CD4-positive, alpha-beta T cell treated with Interleukin-15 for 4 hours (primary cell): Measurements from ENCODE around the gene HBQ1.
"Not testable (repeated sequence)": the region's sequence is repeated elsewhere in the genome, so short reads cannot be mapped to it uniquely, and the experiment has no call there.

Experiments used
- DNase-seq: peaks from one replicate; pipeline ENCODE4 v3.0.0-alpha.2; 2020; ENCODE audit warnings: low spot score

The HBQ1 gene

DNA sequence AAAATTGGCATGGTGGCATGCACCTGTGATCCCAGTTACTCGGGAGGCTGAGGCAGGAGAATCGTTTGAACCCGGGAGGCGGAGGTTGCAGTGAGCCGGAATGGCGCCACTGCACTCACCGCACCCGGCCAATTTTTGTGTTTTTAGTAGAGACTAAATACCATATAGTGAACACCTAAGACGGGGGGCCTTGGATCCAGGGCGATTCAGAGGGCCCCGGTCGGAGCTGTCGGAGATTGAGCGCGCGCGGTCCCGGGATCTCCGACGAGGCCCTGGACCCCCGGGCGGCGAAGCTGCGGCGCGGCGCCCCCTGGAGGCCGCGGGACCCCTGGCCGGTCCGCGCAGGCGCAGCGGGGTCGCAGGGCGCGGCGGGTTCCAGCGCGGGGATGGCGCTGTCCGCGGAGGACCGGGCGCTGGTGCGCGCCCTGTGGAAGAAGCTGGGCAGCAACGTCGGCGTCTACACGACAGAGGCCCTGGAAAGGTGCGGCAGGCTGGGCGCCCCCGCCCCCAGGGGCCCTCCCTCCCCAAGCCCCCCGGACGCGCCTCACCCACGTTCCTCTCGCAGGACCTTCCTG, at the start of gene HBQ1:
TSS of gene HBQ1 (plus strand) at position 359 of the 575 bp plus-strand sequence. CDS start at position 387, 28 bp downstream.
- no peak for DNase-seq

DNA sequence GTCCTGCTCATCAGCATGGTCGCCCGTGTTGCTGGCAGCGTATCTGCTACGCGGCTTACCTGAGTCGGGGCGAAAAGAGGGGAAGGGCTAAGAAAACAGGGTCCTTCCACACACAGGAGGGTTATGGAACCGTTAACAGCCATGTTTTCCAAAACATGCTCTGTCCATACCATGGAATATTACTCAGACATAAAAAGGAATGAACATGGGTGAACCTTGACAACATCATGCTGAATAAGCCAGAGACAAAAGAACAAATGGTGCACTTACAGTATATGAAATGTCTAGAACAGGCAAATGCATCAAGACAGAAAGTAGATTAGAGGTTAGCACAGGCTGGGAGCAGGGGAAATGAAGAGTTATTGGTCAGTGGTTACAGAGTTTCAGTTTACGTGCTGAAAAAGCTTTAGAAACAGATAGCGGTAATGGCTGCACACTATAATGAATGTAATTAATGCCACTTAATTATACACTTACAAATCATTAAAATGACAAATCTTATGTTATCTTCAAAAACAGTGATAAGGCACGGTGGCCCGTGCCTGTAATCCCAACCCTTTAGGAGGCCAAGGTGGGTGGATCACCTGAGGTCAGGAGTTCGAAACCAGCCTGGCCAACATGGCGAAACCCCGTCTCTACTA, 49.6 kb upstream of the HBQ1 start:
- DNase-seq = no peak

DNA sequence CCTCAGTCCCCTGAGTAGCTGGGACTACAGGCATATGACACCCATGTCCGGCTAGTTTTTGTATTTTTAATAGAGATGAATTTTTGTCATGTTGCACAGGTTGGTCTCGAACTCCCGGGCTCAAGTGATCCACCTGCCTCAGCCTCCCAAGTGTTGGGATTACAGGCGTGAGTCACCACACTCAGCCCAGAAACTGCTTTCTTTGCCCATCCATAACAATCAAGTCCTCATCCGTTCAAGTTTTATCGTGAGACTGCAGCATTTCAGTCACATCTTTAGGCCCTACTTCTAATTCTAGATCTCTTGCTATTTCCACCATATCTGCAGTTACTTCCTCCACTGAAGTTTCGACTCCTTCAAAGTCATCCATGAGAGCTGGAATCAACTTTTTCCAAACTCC, 48.1 kb upstream of the HBQ1 start:
- no peak for DNase-seq

DNA sequence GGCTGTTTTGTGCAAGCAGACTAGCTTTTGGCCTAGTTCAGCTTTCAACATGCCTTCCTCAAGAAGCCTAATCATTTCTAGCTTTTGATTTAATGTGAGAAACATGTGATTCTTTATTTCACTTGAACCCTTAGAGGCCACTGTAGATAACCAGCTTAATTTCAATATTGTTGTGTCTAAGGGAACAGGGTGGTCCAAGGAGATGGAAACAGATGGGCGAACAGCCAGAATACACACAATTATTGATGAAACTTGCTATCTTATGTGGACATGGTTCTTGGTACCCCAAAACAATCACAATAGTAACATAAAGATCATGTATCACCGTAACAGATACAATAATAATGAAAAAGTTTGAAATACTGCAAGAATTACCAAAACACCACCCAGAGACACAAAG, 46.5 kb upstream of the HBQ1 start:
- DNase-seq = no peak

DNA sequence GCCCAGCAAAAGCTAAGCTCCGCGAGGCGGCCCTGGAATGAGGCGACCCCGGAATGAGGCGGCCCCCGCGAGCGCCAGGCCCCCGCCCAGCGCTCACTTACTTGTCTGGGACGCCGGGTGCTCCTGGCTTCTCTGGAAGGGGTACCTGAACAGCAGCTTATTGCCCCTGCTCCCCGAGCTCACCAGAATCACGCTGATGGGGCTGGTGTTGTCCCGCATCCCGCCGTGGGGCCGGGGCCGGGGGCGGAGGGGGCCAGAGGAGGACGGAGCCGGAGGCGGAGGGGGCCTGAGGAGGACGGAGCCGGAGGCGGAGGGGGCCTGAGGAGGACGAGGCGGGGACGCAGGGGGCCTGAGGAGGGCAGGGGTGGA, 42.2 kb upstream of the HBQ1 start:
- DNase-seq = no peak

DNA sequence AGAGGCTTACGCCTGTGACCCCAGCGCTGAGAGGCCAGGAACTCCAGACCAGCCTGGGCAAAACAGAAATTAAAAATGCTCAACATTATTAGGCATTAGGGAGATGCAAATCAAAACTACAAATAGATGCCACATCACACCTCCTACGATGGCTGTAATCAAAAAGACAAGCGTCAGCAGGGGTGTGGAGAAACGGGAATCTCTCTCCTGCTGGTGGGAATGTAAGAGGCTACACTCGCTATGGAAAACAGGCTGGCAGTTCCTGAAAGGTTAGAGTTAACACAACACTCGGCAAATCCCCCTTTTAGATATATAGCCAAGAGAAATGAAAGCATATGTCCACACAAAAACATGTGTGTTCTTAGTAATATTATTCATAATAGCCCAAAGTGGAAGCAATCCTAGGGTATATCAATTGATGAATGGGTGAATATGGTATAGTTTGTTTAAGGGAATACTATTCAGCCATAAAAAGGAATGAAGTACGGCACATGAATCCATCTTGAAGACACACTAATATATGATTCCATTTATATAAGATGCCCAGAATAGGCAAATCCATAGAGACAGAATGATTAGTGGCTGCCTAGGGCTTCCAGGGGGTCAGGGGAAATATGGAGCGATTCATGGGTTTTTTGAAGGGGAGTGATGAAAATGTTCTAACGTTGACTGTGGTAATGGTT, 39.9 kb upstream of the HBQ1 start:
- DNase-seq = no peak

DNA sequence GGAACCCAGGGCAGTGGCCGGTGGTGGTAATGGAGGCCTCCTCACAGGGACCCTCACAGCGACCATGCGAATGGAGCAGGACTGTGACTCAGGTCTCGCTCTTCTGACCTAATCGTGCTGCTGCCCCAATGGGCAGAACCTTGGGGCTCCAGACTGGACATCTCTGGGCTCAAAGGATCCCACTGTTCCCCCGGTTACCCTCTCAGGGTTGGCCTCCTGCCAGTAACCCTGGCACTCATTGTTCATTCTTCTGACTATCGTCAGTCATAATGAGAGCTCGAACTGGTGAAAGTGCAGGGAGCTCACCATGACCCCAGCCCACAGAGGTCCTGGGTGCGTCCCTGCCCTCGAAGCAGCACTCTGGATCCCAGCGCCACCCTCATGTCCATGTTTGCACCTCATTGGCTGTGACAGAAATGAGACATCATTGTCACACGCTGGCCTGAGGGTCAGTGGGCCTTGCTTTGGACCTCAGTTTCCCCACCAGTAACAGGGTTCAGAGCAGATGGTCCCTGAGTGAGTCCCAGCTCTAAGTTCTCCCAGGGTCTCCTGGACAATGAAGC, 37.8 kb upstream of the HBQ1 start:
- DNase-seq = no peak

DNA sequence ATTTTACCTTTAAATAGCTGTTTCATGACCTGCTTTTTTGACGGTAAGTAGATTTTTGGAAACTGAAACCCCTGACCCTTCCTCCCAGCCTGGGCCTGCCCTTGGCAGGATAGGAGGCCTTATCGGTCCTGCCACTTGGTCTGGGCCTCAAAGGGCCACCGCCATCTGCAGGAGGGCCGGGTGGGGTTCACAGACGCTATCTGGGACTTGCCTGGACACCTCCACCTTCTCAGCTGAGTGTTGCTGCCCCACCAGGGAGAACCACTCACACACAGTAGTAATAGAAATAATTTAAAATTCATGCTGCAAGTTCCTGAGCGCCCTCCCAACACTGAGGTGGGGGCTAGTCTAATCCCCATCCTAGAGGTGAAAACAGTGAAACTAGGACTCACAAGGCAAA, 37.2 kb upstream of the HBQ1 start:
- DNase-seq = no peak

DNA sequence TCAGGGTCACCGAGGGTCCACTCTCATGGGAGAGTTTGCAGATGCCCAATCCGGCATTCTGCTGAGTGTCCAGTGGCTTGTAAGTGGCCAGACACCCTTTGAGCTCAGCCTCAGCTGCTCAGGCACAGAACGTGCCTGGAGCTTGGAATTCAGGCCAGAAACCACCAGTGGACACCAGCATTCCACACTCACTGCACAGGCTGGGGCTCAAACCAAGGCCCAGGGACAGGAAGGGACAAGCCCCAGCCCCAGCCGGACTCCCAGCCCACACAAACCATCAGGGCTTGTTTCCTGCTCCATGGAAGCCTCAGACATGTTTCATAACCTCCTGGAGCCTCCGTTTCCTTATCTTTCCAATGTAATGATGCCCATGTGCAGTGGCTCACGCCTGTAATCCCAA, 36.8 kb upstream of the HBQ1 start:
- DNase-seq = no peak

DNA sequence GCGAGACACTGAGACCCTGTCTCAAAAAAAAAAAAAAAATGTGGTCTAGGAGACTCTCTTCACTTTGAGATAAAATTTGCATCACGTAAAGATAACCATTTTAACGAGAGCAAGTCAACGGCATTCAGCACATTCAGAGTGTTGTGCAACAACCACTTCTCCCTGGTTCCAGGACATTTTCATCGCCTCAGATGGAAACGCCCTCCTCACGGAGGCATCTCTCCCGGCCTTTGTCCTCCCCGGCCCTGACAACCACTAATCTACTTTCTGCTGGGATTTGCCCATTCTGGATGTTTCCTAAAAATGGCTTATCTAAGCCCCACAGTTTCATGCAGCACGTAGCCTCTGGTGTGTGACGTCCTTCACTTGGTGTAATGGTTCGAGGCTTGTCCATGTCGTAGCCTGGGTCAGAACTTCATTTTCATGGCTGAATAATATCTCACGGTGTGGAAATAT, 35.4 kb upstream of the HBQ1 start:
- DNase-seq = no peak

DNA sequence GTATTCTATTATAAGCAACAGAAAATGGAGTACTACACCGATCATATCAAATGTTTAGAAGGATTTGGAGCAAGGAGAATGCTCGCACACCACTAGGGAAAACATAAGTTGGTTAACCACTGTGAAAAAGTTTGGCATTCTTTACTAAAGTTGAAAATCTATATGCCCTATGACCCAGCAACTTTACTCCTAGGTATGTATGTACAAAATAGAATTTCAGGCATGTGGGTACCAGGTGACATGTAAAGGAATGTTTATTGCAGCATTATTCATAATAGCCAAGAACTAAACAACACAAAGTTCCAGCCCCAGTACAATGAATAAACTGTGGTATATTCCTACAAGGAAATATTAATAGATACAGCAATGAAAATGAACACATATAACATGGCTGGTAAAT, 33.6 kb upstream of the HBQ1 start:
- no peak for DNase-seq

DNA sequence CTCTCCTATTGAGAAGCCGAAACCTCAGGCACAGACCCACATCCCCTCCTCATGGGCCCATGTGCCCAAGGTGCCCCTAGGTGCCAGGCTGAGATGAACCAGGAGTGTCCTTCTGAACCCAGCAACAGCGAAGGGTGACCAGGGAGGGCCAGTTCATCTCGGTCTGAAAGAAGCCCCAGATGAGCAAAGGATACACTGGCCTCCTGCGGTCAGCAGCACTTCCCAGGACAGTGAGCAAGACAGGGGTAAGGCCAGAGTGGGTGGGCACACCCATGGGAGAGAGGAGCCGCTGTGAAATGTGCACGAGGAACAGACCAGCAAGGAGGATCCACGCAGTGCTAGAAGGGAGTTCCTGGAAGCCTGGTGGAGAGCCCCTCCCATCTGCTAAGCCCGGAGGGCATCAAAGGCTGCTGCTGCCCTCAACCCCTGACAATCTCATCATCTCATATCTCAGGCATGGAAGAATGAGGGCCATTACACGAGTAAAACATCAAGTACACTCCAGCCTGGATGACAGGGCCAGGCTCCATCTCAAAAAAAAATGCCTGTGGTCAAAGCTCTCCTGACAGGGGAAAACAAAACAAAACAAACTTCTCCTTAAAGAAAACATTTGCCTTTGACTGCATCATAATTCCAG, 31.1 kb upstream of the HBQ1 start:
- DNase-seq = no peak

DNA sequence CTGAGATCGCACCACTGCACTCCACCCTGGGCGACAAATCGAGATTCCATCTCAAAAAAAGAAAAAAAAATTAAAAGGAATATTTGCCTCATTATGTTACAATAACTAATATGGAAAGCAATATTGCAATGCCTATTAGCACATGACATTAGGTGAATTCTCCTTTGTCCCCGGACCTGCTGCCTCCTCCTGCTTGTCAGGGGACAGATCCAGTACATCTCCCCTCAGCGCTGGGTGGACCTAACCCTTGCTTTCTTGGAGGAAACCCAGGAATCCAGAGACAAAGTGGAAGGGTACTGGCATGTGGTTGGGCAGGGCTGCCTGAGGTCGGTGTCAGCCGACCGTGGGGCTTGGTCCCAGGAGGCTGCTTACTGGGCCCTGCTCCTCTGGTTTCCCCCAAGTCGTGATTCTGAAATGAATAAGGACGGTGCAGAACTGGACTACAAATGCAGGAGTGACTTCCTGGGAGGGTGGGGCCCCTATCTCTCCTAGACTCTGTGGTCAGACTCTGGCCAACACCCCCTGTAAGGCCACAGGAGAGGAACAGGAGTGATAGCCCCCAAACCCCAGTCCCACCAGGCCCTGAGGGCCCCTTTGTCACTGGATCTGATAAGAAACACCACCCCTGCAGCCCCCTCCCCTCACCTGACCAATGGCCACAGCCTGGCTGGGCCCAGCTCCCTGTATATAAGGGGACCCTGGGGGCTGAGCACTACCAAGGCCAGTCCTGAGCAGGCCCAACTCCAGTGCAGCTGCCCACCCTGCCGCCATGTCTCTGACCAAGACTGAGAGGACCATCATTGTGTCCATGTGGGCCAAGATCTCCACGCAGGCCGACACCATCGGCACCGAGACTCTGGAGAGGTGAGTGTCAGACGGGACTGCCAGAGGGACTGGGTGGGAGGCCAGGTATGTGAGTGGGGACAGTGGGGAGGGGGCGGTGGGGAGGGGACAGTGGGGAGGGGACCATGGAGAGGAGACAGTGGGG, 27.8 kb upstream of the HBQ1 start, which contains the start of gene HBZ:
TSS of gene HBZ (plus strand) at position 504 of the 988 bp plus-strand sequence. CDS start at position 770, 266 bp downstream.
- no peak for DNase-seq

DNA sequence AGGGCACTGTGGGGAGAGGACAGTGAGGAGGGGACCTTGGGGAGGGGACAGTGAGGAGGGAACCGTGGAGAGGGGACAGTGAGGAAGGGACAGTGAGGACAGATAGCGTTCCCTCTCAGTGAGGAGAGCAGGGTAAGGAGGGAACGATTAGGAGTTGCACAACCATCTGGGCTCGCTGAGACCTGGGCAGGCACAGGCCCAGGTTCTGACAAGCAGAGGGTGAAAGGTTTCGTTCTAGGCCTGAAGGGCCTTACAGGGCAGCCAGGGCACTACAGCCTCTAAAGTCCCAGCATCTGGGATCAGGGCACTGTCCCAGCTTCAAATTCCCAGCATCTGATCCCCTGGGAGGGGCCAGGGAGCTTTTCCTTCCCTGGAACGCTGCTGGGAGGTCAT, 27.1 kb upstream of the HBQ1 start:
- not testable (repeated sequence) for DNase-seq

DNA sequence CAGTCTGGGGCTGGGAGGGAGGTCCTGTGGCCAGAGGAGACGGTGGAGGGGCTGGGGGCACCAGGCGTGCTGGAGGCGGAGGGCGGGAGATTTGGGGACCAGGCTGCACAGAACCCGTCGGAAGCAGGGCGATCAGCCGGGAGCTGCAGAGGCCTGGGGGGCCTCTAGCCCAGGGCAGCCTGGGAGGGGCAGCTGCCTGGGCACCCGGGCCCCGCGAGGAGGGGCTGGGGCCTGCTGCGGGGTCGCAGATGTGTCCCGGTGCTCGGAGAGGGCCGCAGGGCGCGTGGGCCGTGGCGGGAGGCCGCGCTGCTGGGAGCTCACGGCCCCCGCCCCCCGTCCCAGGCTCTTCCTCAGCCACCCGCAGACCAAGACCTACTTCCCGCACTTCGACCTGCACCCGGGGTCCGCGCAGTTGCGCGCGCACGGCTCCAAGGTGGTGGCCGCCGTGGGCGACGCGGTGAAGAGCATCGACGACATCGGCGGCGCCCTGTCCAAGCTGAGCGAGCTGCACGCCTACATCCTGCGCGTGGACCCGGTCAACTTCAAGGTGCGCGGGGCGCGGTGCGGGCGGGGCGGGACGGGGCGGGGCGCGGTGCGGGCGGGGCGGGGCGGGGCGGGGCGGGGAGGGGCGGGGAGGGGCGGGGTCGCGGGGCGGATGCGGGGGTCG, 26.6 kb upstream of the HBQ1 start:
- DNase-seq = not testable (repeated sequence)

DNA sequence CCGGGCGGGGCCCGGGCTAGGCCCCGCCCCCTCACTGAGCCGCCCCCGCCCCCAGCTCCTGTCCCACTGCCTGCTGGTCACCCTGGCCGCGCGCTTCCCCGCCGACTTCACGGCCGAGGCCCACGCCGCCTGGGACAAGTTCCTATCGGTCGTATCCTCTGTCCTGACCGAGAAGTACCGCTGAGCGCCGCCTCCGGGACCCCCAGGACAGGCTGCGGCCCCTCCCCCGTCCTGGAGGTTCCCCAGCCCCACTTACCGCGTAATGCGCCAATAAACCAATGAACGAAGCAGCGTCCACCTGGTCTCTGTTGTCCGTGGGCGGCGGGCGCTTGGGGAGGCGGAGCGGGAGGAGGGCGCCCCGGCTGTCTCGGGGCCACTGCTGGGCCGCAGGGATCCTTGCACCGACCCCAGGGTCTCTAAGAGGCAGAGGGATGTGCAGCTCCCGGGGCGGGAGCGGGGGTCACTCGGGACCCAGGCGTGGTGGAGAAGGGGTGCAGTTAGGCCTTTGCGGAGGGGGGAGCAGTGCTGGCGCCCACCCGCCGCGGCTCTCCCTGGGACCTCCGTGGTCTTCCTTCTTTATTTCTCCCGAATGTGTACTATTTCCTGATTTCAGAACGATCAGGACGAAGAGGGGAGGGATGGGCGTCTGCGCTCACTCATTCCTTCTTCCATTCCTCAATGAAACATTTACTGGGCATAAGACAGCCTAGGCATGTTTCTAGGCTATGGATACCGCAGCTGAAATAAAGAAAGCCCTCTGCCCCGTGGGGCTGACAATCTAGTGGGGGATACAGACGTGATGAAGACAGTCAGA, 25.8 kb upstream of the HBQ1 start:
- no peak for DNase-seq

DNA sequence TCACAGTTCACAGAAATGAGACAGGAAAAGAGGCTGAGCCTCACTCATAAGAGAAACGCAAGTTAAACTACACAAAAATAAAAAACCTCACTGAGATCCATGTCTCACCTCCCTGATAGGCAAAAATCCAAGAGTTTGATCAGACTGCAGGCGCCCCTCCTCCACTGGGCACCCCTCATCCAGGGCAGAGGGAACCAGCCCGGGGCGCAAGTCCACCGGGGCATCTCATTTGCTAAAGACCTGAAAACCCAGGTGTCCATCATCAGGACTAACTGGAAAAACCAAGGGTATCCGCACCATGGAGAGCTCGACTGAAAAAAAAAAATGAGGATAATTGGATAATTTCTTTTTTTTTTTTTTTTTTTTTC, 25.2 kb upstream of the HBQ1 start:
- DNase-seq = no peak

DNA sequence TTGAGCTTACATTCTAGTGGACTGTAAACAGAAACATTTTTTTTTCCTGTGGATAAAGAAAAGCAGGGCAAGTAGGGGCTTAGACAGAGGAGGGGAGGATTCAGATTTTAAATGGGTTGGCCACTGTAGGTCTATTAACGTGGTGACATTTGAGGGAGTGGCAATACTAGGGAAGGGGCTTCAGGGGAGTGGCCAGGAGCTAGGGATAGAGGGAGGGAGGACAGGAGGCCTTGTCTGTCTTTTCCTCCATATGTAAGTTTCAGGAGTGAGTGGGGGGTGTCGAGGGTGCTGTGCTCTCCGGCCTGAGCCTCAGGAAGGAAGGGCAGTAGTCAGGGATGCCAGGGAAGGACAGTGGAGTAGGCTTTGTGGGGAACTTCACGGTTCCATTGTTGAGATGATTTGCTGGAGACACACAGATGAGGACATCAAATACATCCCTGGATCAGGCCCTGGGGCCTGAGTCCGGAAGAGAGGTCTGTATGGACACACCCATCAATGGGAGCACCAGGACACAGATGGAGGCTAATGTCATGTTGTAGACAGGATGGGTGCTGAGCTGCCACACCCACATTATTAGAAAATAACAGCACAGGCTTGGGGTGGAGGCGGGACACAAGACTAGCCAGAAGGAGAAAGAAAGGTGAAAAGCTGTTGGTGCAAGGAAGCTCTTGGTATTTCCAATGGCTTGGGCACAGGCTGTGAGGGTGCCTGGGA, 21.0 kb upstream of the HBQ1 start:
- no peak for DNase-seq

DNA sequence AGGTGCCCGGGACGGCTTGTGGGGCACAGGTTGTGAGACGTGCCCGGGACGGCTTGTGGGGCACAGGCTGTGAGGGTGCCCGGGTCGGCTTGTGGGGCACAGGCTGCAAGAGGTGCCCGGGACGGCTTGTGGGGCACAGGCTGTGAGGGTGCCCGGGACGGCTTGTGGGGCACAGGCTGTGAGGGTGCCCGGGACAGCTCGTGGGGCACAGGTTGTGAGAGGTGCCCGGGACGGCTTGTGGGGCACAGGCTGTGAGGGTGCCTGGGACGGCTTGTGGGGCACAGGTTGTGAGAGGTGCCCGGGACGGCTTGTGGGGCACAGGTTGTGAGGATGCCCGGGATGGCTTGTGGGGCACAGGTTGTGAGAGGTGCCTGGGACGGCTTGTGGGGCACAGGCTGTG, 20.0 kb upstream of the HBQ1 start:
- not testable (repeated sequence) for DNase-seq
